IMR-90 (cell line): ENCODE measurements around the gene FBXL7.

Experiments
- BHLHE40 ChIP-seq: fragments of 150-350 bp; IDR thresholded peaks from 2 replicates; pipeline ENCODE4 v1.6.1; 2016; ENCODE audit warnings: mild to moderate bottlenecking, low read depth, low read length
- CEBPB ChIP-seq: IDR thresholded peaks from 2 replicates; pipeline ENCODE4 v1.6.1; 2012; ENCODE audit warnings: low read depth, low read length, improper control_type of control experiment
- CTCF ChIP-seq: conservative IDR thresholded peaks from 2 replicates; pipeline ENCODE4 v1.5.1; 2012; ENCODE audit warnings: mild to moderate bottlenecking, low read depth, low read length, improper control_type of control experiment
- MAZ ChIP-seq: IDR thresholded peaks from 2 replicates; pipeline ENCODE4 v1.6.1; 2012; ENCODE audit warnings: low read depth, mild to moderate bottlenecking, low read length, improper control_type of control experiment, moderate library complexity, borderline replicate concordance
- NFE2L2 ChIP-seq: fragments of 150-350 bp; IDR thresholded peaks from 2 replicates; pipeline ENCODE4 v1.6.1; 2016; ENCODE audit warnings: low read depth, mild to moderate bottlenecking, low read length
- POLR2A ChIP-seq: IDR thresholded peaks from 2 replicates; pipeline ENCODE4 v1.6.1; 2012; ENCODE audit warnings: mild to moderate bottlenecking, low read depth, low read length
- RAD21 ChIP-seq: IDR thresholded peaks from 2 replicates; pipeline ENCODE4 v1.6.1; 2012; ENCODE audit warnings: low read length, improper control_type of control experiment
- RFX5 ChIP-seq: IDR thresholded peaks from 2 replicates; pipeline ENCODE4 v1.8.0; 2012; ENCODE audit warnings: low read depth, mild to moderate bottlenecking, low read length, moderate library complexity
- SMC3 ChIP-seq: fragments of 150-350 bp; IDR thresholded peaks from 2 replicates; pipeline ENCODE4 v1.6.1; 2016; ENCODE audit warnings: low read depth, mild to moderate bottlenecking, antibody characterized with exemption, low read length, moderate library complexity

DNA sequence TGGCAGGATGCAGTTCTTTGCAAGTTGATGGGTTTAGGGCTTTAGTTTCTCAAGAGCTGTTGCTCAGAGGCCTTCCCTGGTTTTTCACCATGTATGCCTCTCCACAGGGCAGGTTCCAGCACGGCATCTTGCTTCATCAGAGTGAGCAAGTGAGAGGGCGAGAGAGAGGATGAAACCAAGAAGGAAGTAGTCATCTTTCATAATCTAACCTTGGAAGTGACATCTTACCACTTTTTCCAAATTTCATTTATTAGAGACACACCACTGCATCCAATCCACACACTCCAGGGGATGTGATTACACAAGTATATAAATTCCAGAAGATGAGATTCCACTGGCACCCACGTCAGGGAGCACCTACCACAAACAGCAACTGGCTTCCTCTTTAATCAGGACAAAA is 385.2 kb downstream of the FBXL7 start:
- no peak for TF ChIP-seq POLR2A
- no peak for TF ChIP-seq CTCF
- no peak for TF ChIP-seq CEBPB
- no peak for TF ChIP-seq RAD21
- TF ChIP-seq SMC3, result no peak
- TF ChIP-seq NFE2L2, result no peak
- TF ChIP-seq RFX5, result no peak
- TF ChIP-seq BHLHE40, result no peak
- no peak for TF ChIP-seq MAZ
